NCI-H2227 treated with DMSO at 0.1 percent for 48 hours (cell line): ENCODE measurements around the gene TPD52L1.
"Not testable (repeated sequence)": the region's sequence is repeated elsewhere in the genome, so short reads cannot be mapped to it uniquely, and the experiment has no call there.

Source experiments
- DNase-seq: peaks from one replicate; lab custom pipeline; 2025; lab: John Stamatoyannopoulos, UW

TPD52L1 gene

DNA sequence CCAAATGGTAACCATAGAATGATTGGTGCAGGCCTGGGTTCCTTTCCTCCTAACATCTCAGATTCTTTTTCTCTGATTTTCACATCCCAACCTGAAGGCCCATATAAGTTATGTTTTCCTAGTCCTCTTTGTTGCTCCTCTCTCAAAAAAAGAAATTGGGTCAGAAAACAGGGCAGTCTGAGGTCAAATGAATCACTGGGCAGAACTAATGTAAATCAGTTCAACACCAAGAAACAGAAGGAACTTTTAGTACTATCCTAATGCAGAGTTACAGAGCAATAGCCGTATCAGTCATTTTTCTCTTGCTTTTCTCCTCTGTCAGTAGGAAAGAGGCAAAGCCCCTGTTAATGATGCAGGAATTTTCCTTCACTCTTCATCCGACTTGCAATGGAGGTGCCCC is 11.0 kb upstream of the TPD52L1 start:
- no peak for DNase-seq

DNA sequence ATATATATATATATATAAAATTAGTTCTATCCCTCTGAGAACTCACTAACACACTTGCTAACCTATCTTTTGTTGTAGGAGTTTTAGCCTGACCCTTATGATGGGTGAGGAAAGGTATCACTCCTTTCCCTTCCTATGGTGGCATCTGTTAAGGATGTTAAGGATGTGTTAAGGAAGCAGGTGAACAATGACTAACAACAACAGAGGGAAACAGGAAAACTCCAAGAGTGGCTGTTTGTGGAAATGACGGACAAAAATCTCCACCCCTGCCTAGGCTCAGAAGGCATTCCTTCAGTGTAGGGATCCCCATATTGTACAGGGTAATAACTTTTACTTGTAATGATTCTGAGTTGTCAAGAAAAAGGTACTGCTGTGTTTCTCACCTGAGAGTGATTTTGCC is 8.8 kb upstream of the TPD52L1 start:
- DNase-seq: no peak

DNA sequence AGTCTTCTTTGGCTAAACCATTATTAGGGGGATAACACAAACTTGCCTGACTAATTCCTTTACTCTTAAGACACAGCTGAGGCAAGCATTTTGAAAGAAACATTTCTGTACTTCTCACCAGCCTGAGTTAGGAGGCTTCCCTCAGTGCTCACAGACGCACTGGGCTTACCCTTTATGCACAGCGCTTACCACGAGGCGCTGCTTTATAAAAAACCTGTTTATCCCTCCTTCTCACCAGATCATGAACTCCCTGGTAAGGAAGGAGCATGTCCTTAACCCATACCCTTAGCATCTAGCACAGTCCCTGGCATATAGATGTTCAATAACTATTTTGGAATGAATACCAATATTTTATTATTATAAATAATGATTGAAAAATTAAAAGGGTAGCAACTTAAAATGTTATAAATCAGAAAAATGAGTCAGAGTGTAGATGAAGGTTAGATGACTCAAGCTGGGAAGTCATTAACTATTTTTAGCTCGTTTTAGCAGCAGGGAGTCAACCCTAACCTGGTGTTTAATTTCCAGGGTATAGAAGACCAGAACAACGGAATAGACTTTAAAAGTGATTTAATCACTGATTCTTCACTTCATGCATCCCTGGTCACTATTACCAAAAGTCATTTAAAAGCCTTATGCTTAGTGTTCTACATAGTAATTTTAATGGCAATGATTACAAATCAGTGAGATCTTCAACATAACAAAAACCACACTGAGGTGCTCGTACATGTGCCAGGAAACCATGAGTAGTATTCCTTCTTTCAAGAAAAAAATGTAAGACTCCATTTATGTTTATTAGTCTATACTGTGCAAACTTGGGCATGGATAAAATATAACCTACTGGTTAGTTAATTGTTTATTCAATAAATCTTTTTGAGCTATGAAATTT is 4.1 kb upstream of the TPD52L1 start:
- no peak for DNase-seq

DNA sequence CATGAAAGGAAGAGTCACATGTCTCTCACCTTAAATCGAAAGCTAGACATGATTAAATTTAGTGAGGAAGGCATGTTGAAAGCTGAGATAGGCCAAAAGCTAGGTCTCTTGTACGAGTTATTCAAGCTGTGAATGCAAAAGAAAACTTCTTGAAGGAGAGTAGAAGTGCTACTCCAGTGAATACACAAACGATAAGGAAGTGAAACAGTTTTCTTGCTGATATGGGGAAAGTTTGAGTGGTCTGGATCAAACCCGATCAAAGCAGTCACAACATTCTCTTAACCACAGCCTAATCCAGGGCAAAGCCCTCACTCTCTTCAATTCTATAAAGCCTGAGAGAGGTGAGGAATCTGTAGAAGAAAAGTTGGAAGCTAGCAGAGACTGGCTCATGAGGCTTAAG is 1.9 kb upstream of the TPD52L1 start:
- DNase-seq: no peak

DNA sequence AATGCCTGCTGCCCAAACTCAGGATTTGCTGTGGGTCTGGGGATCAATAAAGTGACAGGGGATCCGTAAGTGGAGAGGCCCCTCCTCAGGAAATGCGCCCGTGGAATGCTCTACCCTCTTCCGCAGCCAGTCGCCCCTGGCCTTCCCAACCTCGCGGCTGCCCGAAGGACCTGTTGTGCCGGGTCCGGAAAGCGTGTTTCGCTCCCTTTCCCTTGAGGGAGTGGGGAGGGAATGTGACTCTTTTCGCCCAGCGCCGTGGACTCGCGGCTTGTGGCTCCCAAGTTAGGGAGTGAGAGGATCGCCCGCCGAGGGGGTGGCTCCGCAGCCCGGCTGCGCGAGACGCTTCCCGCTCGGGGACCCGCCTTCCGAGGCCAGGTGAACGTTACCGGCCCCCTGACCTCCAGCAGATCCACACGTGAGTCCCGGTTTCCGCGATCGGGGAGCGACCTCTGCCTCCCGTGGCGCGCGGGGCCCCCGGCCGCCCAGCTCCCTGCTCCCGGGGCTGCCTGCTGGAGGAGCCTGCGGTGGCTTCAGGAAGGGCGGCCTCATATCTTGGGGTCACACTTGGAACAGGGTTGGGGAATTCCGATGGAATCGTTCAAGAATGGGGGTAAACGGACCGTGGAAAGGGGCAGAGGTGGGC is 666 bp downstream of the TPD52L1 start:
- DNase-seq: no peak

DNA sequence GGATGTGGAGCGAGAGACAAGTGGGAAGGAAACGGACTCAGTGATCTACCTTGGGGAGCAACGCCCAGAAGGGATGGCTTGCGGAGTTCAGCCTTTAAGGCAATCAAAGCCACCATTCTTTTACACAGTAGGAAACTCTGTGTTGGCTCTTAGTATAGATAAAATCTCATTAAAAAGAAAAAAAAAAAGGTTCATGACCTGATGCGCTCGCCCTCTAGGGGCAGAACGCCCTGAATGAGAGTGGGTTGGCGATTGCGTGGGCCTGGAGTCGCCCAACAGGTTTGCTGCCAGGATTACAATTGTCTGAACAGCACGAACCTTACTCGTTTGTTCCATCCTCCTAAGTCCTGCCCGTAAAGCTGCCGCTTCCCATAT is 1.2 kb downstream of the TPD52L1 start:
- DNase-seq: no peak

DNA sequence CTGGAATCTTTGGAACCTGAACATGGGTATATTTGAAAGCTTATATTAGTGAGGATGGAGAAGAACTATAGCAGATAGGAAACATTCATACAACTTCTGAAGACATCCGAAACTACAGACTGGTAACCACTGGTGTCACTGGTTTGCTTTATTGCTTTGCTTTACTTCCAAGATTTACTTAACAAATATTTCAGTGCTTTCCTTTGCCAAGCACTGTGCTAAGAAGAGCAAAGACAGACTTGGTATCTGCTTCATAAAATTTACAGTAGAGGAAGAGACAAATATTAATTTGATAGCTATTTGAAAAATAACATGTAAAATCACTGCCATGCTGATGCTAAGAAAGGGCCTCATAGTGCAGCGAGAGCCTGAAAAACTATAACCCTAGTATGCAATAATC is 1.8 kb downstream of the TPD52L1 start:
- DNase-seq: no peak

DNA sequence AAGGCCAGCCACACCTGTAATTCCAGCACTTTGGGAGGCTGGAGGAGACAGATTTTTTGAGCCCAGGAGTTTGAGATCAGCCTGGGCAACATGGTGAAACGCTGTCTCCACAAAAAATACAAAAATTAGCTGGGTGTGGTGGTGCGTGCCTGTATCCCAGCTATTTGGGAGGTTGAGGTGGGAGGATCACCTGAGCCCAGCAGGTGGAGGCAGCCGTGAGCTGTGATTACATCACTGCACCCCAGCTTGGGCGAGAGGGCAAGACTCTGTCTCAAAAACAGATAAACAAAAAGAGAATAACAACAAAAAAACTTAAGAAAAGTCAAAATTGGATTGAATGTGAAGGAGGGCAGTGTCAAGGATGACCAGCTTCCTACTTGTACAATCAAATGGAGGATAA is 2.9 kb downstream of the TPD52L1 start:
- no peak for DNase-seq

DNA sequence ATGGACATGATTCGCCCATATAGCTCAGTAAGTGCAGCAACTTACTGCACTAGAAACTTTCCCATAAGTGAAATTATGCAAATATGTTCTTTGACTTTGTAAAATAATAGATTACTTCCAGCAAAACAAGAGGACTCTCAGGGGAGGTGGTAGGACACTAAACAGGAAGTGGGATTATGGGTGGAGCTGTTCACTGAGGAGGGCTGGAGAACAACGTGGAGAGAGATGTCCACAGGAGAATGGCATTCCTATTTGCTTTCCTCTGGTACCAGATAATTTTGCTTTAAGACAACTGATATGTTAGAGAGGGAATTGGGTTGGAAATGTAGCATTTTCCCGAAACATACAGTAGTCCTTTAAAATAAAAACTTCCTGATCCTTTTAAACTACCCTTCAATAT is 3.7 kb downstream of the TPD52L1 start:
- DNase-seq: no peak

DNA sequence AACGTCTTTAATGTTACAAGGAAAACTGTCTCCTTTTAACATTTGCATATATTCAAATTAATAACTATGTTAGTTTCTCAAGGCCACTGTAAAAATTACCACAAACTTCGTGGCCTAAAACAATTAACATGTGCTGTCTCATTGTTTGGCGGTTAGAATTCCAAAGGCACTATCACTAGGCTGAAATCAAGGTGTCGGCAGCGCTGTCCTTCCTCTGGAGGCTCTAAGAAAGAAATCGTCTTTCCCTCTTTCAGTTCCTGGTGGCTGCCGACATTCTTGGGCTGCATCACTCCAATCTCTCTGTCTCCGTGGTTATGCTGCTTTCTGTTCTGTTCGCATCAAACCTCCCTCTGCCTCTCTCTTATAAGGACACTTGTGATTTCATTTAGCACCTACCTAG is 4.2 kb downstream of the TPD52L1 start:
- DNase-seq: no peak

DNA sequence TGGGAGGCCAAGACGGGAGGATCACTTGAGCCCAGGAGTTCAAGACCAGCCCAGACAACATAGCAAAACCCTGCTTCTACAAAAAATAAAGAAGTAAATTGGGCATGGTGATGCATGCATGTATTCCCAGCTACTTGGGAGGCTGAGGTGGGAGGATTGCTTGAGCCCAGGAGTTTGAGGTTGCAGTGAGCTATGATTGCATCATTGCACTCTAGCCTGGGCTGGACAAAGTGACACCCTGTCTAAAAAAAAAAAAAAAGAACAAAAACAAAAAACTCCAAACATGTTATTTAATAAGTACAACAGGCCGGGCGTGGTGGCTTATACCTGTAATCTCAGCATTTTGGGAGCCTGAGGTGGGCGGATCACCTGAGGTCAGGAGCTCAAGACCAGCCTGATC is 9.8 kb downstream of the TPD52L1 start:
- not testable (repeated sequence) for DNase-seq

DNA sequence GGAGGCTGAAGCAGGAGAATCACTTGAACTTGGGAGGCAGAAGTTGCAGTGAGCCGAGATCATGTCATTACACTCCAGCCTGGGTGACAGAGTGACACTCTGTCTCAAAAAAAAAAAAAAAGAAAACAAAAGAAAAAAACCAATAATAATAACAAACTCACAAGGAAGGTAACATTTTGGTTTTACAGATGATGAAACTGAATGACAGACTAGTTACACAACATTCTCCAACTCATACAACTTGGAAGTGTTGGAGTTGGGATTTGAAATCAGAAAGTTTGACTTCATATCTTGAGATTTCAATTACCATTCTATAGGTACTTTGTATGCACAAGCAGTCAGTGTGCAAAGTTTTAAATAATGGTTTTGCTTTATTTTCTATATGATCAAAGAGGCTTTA is 10.2 kb downstream of the TPD52L1 start:
- DNase-seq: no peak

DNA sequence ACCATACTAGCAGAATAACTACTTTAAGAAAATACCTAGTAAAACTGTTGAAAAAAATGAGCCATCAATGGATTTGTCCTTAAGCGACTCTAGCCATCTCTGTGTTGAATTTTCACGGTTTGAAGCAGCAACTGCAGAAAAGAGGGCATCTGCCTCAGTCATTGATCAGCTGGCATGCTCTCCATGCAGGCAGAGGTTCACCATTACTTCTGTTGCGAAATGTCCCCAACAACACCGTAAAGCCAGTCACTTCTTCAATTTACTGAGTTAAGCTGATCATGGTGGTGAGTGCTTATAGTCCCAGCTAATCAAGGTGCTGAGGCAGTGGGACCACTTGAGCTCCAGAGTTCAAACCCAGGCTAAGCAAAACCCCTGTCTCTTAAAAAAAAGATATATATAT is 11.1 kb downstream of the TPD52L1 start:
- no peak for DNase-seq

DNA sequence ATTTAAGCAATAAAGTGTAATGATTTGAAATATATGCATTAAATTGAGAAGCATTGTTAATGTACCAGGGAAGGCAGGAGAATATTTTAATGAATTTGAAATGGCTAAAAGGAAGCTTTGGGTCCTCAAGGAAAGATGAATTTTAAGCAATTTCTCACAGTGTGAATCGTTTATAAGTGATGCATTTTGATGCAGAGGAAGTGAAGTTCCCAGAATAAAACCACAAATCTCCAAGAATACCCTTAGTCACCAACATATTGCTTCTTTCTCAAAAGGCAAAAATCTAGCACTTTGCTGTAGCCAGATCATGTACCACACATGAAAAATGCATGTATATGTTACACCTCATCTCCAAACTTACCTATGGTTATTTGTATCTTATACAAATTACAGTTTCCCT is 11.7 kb downstream of the TPD52L1 start:
- no peak for DNase-seq

DNA sequence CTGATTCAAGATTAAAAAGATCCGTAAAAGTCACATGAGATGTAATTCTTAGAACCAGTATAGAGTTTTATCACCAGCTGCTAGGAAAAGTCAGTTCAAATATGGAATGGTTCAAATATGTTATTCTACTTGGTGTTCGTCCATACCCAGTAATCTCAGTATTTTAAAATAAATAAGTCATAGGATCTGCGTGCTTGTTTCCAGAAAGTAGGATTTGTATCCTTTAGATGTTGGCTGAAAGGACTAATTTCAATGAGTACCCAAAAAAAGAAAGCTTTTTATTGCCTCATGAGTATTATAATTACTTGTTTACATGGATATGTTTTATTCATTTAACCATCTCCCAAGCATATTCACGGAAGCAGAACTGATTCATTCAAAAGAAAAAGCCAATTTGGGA is 12.2 kb downstream of the TPD52L1 start:
- DNase-seq: no peak

DNA sequence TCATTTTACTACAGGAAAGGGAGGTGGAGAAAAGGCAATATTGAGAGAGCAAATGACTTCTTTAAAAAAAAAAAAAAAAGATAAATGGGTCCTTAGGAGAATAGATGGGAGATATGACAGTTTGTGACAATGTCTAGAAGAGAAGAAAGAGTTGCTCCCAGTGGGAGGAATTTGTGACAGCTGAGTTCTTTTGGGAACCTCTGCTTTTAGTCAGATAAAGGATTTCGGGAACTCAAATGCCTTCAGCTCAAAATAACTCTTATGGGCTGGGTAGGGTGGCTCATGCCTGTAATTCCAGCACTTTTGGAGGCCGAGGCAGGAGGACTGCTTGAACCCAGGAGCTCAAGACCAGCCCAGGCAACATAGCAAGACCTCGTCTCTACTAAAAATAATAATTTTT is 13.1 kb downstream of the TPD52L1 start:
- DNase-seq: no peak

DNA sequence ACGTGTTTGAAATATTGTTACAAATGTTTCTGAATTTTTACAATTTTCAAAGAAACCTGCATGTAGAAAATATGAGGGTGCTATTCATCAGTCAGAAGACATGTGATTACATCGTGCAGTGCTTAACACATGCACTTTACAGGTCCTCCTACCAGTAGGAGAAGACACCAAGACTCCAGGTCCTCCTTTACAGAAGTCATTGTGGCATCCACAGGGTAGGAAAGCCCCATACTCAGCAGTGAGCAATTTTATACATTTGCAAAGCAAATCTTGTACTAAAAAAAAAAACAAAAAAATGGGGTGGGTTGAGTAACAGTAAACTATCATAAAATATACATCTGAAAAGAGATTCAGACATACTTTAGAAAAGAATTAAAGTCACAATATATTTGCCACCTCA is 14.0 kb downstream of the TPD52L1 start:
- no peak for DNase-seq

DNA sequence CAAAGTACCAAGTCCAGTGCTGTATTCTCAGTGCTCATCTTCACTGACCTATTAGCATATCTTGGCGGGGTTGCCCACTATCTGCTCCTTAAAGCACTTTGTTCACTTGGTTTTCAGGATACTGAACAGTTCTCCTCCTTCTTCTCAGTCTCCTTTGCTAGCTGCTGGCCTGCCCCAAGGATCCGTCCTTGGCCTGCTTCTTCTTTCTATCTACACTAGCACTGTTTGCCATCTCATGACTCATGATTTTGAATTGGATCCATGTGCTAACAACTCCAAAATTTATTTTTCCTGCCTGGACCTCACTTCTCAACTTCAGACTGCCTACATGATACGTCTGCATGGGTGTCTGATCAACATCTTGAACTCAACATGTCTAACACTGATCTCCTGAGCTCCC is 15.5 kb downstream of the TPD52L1 start:
- DNase-seq: no peak

DNA sequence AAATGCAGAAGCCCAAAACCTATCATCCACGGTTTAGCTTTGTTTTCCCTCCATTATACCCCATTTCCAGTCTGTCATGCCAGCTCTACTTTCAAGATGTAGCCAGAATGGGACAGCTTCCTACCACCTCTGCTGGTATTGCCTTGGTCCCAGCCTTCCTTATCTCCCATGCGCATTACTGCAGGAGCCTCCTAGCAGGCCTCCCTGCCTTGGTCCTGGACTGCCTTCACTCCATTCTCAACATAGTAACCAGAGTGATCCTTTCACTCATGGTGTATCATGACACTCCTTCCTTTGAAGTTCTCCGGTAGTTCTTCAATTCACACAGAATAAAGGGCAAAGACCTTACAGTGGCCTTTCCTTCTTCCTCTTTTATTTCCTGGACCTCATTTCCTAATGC is 15.9 kb downstream of the TPD52L1 start:
- DNase-seq: no peak

DNA sequence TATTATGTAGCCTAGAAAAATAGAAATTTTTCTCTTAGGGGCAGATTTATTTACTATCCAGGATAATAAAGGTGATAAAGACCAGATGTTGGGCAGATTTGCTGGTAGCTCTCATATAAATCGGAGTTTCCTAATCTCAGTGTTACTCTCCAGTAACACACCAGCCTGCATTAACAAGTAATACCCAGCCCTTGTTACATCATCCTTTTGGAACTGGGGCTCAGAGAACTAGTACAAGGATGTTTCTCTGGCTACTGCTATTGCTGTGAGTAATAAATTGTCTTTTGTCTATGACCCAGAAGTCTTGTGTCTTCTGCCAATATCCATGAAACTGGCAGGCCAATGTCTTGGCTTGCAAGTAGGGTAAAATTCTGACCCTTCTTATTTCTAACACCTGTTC is 16.8 kb downstream of the TPD52L1 start:
- DNase-seq: no peak

DNA sequence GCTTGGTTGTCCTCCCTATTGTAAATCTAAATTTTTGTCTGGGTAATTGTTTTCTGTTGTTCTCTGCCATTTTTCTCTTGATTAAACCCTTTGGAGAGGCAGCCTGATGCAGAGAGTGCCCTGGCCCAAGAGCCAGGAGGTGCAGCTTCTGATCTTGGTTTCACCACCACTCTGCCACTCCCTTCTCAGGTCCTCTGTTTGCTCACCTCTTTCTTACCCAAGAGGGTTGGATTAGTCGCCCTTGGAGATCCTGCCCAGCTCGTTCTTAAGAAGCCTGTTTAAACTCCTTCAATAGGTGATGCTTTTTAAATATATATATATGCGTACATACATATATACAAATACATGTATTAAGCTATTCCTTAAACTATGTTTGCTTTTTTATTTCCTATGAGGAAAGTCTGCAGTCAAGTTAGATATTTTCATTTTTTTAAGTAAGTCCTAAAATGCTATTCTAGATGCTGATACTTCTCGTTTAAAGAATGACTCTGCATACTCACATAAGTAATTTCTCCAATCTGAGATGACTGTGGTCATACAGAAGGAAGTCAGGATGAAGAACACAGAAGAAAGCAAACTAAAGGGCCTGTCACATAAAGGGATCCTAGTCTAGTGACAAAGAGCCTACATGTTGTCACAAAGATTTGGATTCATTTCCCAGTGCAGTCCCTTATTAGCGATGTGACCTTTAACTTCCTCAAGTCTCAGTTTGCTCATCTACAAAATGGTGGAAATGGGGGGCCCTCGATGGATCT is 19.9 kb downstream of the TPD52L1 start:
- no peak for DNase-seq

DNA sequence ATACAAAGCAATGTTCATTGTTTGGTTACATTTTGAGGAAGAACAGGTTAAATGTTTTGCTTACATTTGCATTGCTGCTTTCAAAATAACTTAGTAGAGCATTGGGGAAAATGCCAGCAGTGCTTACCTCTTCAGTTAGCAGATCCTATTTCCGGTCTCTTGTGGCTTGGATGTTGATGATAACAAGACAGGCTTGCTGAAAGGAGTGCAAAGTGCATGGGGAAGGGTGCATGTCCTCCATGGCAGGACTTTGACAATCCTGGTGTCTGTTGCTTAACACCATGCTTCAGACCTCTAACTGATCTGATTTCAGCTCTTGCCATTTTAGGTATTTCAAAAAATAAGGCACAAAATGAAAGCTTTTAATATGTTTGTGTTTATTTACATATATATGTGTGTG is 21.1 kb downstream of the TPD52L1 start:
- DNase-seq: no peak

DNA sequence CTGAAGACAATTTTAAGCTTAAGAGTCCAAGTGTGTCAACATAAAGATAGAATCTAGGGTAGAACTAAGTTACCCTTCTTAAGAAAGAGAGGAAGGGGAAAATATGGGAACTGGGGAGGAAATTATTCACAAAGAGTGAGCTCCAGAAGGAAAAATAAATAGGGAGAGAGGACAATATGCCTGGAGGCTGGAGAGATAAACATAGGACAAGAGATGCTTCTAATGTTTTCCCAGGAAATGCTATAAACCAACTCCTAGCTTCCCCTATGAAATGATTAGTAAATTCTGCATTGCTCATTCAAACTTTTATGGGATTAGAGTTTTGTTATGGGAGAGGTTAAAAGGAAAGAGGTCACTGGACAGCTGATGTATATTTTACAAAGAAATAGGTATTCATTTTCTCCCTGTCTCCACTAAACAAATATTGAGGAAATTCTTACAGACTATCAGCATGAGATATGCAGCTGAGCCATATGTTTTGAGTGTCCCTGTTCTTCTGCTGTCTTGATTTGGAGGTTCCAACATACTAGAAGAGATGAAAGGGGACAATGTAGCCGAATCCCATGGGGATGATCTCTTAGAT is 22.0 kb downstream of the TPD52L1 start:
- no peak for DNase-seq
